Measurements from ENCODE around the gene ACD. TPM values are rescaled to one million over a fixed set of nuclear protein-coding genes. Genes with fewer than 3 reads are reported as not detected.

The ACD gene
- total RNA-seq, 1 experiment from 2014 or later, result 34.7 TPM

- Histone ChIP-seq H3K36me3 (ENCODE audit: low read depth) (no peaks in the 10 kb centered on the region; the same call in 1 of the 2 replicates), H3K4me2 (no peak overlapping the region), H4K20me1 (ENCODE audit: insufficient read depth) (0 out of 2 replicates have a peak, but pooled peaks cover 3% of the 10 kb centered on the region), H3K27ac (no peak overlapping the region), H3K9me2 (ENCODE audit: insufficient read depth) (no peaks in the 10 kb centered on the region), H3F3A (ENCODE audit: insufficient read depth, low read depth) (peaks cover 9% of the 10 kb centered on the region), H3K79me2 (ENCODE audit: low read depth) (no peaks in the 10 kb centered on the region), H3K4me3 (no peak overlapping the region), H3K9me3 (ENCODE audit: insufficient read depth, low read depth) (no peaks in the 10 kb centered on the region), H3K4me1 (replicated peaks; ENCODE audit: insufficient read depth) (no peaks in the 10 kb centered on the region), H3K27me3 (ENCODE audit: insufficient read depth, low read depth) (no peaks in the 10 kb centered on the region), H2AFZ (no peak overlapping the region)
- intact Hi-C loops (cut with micrococcal nuclease; ENCODE audit: unreplicated experiment), result no loop called here
- BruUV-seq (replicated peaks), result no TSS peak
- TF ChIP-seq EZH2 (IDR thresholded peaks at IDR 0.05; ENCODE audit: low read depth) (no peak), CTCF (conservative IDR thresholded peaks at IDR 0.05) (no peak)
- DNase-seq, result no peak
- POLR2A ChIA-PET (ENCODE audit: unreplicated experiment), result no interaction called here
- CTCF ChIA-PET, result no interaction called here
Observed at GRCh38 chr16:67632415-67633172, 27.5 kb downstream of the ACD start.

GRCh38 chr16:67628216-67628615 lies 31.8 kb downstream of the ACD start:
- intact Hi-C loops (cut with micrococcal nuclease; ENCODE audit: unreplicated experiment), result no loop called here
- H3K79me2 ChIP-seq (ENCODE audit: low read depth), result no peaks in the 10 kb centered on the region
- DNase-seq, result no peak
- H4K20me1 ChIP-seq (ENCODE audit: insufficient read depth), result no peaks in the 10 kb centered on the region; the same call in 1 of the 2 replicates
- POLR2A ChIA-PET (ENCODE audit: unreplicated experiment), result no interaction called here
- no peak overlapping the region for H3K4me2 ChIP-seq
- no peaks in the 10 kb centered on the region for H3K9me2 ChIP-seq (ENCODE audit: insufficient read depth)
- no TSS peak for BruUV-seq (replicated peaks)
- no peaks in the 10 kb centered on the region for H3K27me3 ChIP-seq (ENCODE audit: insufficient read depth, low read depth)
- CTCF ChIA-PET, result no interaction called here
- H2AFZ ChIP-seq, result no peak overlapping the region
- peaks cover 19% of the 10 kb centered on the region for H3F3A ChIP-seq (ENCODE audit: insufficient read depth, low read depth)
- H3K4me1 ChIP-seq (replicated peaks; ENCODE audit: insufficient read depth), result no peaks in the 10 kb centered on the region
- TF ChIP-seq CTCF (conservative IDR thresholded peaks at IDR 0.05), result no peak
- TF ChIP-seq EZH2 (IDR thresholded peaks at IDR 0.05; ENCODE audit: low read depth), result no peak
- H3K9me3 ChIP-seq (ENCODE audit: insufficient read depth, low read depth), result no peaks in the 10 kb centered on the region
- peaks cover 5% of the 10 kb centered on the region; the same call in 1 of the 2 replicates for H3K36me3 ChIP-seq (ENCODE audit: low read depth)
- no peak overlapping the region for H3K4me3 ChIP-seq
- H3K27ac ChIP-seq, result no peak overlapping the region

GRCh38 chr16:67613808-67614207 lies 46.3 kb downstream of the ACD start:
- H3F3A ChIP-seq (ENCODE audit: insufficient read depth, low read depth), result peaks cover 6% of the 10 kb centered on the region
- no peaks in the 10 kb centered on the region for H3K9me2 ChIP-seq (ENCODE audit: insufficient read depth)
- H3K27me3 ChIP-seq (ENCODE audit: insufficient read depth, low read depth), result no peaks in the 10 kb centered on the region
- no peak overlapping the region for H2AFZ ChIP-seq
- no peak overlapping the region for H3K4me2 ChIP-seq
- H3K4me1 ChIP-seq (replicated peaks; ENCODE audit: insufficient read depth), result no peaks in the 10 kb centered on the region
- H4K20me1 ChIP-seq (ENCODE audit: insufficient read depth), result peaks cover 18% of the 10 kb centered on the region; the same call in 1 of the 2 replicates
- intact Hi-C loops (cut with micrococcal nuclease; ENCODE audit: unreplicated experiment), result no loop called here
- POLR2A ChIA-PET (ENCODE audit: unreplicated experiment), result no interaction called here
- TF ChIP-seq CTCF (conservative IDR thresholded peaks at IDR 0.05), result 0 out of 2 replicates have a peak, but pooled peaks have one; percentile 23
- no peak for TF ChIP-seq EZH2 (IDR thresholded peaks at IDR 0.05; ENCODE audit: low read depth)
- H3K79me2 ChIP-seq (ENCODE audit: low read depth), result no peaks in the 10 kb centered on the region; the same call in 1 of the 2 replicates
- no peak overlapping the region for H3K4me3 ChIP-seq
- CTCF ChIA-PET, result no interaction called here
- BruUV-seq (replicated peaks), result no TSS peak
- DNase-seq, result no peak
- H3K9me3 ChIP-seq (ENCODE audit: insufficient read depth, low read depth), result no peaks in the 10 kb centered on the region
- peaks cover 17% of the 10 kb centered on the region for H3K36me3 ChIP-seq (ENCODE audit: low read depth)
- no peak overlapping the region for H3K27ac ChIP-seq

Measured in PC-9 (cell line).